NCI-H2081 (cell line): ENCODE results near the gene LMTK3.
"Not testable (repeated sequence)": the region's sequence is repeated elsewhere in the genome, so short reads cannot be mapped to it uniquely, and the experiment has no call there.

Experiments
- DNase-seq, 2 experiments: peaks; one replicate each; lab custom pipeline; 2025; lab: John Stamatoyannopoulos, UW

The LMTK3 gene

GRCh38 chr19:48538057-48538456 lies 26.4 kb upstream of the LMTK3 start:
- DNase-seq: not testable (repeated sequence)

DNA sequence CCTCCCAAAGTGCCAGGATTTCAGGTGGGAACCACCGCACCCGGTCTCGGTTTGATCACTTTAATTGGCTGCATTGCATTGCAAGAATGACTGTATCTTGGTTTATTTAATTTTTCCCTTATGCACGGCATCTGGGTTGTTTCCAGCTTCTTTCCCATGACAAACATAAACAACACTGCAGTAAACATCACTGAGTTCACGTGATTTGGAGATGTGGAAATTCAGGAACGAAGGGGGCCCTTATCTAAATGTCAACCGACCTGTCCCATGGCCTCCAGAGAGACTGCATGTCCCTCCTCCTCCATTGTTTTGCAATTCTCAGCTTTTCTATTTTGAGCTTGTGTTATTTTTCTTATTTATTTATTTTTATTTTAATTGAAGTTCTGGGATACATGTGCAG lies 25.9 kb upstream of the LMTK3 start:
- DNase-seq: no peak

- no peak for DNase-seq
These were observed 22.1 kb upstream of the LMTK3 start for GRCh38 chr19:48533770-48534169.

- no peak for DNase-seq
These were observed 19.1 kb upstream of the LMTK3 start for GRCh38 chr19:48530770-48531169.

GRCh38 chr19:48530066-48530720 lies 18.6 kb upstream of the LMTK3 start:
- no peak for DNase-seq

GRCh38 chr19:48529156-48529555 lies 17.5 kb upstream of the LMTK3 start:
- DNase-seq: no peak

GRCh38 chr19:48524732-48525131 lies 13.1 kb upstream of the LMTK3 start:
- DNase-seq: no peak

- no peak for DNase-seq
These were observed 12.6 kb upstream of the LMTK3 start for GRCh38 chr19:48524221-48524620.

- DNase-seq: no peak
These were observed 8.5 kb upstream of the LMTK3 start for GRCh38 chr19:48520134-48520533.

DNA sequence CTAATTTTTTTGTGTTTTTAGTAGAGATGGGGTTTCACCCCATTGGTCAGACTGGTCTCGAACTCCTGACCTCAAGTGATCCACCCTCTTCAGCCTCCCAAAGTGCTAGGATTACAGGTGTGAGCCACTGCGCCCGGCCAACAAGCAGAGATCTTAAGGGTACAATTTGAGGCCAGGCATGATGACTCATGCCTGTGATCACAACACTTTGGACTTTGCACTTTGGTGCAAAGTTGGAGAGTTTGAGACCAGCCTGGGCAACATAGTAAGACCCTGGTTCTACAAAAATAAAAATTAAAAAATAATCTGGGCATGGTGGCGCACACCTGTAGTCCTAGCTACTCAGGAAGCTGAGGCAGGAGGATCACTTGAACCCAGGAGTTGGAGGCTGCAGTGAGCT lies 7.8 kb upstream of the LMTK3 start:
- DNase-seq: not testable (repeated sequence)

- DNase-seq: no peak
These were observed 6.6 kb upstream of the LMTK3 start for GRCh38 chr19:48518207-48518606.

DNA sequence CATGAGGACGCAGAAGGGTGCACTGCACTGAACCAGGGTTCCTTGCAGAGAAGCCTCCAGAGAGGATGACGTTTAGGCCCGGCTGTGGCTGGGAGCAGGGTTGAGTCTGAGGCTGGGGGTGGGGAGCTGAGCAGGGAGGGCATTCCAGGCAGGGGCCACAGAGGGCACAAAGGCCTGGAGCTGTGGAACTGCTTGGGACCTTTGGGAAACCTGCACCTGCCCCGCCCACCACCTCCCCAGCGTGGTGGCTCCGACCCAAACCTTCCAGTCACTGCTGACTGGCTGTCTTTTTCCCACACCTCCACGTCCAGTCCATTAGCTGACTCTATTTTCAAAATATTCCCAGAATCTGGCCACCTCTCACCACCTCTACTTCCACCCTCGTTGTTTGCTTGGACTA lies 4.9 kb upstream of the LMTK3 start:
- DNase-seq: no peak

DNA sequence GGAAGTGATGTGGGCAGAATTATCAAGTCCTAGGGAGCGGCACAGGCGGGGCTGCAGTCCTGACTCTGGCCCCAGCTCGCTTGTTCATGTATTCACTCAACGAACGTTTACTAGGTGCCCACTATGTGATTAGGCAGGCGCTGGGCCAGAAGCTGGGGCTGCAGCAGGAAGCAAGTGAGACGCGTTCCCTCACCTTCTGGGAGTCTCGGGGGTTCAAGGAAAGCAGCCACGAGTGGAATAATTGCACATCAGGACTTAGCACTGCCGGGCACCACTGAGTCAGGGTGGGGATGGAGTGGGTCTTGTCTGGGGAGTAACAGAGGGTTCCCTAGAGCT lies 2.5 kb upstream of the LMTK3 start:
- DNase-seq: no peak

DNA sequence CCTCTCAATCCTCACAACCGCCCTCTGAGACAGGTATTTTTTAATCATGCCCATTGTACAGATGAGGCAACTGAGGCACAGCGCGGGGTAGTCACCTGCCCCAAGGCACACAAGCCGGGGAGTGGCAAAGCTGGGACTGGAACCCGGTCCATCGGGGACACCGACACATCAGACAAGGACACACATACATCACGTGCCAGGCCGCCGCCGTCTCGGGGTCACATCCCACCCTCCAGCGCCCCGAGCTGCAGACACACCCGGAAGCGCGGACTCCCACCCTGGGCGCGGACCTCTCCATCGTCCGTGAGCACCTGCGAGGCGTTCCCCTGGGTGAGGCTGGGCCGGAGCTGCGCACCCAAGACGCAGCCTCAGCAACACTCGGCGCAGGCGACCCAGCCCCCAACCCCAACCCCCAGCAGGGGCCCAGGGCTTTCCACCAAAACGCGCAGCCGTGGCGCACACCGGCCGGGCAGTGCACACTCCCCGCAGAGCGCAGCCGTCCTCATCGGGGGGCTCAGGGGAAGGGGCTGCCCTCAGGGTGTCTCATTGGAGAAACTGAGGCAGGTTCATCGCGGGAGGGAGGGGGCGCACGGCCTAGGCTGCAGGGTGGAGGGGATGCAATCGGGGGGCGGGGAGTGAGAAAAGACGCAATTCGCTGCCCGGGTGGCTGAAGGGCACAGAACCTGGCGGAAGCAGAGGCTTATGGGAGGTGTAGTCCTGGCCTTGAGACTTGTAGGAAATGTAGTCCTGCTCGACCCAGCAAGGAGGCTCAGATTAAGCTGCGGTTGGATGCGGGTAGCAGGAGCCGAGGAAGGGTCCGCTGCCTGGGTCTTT lies 1.9 kb upstream of the LMTK3 start:
- peak; percentile 60 to 85 for DNase-seq

DNA sequence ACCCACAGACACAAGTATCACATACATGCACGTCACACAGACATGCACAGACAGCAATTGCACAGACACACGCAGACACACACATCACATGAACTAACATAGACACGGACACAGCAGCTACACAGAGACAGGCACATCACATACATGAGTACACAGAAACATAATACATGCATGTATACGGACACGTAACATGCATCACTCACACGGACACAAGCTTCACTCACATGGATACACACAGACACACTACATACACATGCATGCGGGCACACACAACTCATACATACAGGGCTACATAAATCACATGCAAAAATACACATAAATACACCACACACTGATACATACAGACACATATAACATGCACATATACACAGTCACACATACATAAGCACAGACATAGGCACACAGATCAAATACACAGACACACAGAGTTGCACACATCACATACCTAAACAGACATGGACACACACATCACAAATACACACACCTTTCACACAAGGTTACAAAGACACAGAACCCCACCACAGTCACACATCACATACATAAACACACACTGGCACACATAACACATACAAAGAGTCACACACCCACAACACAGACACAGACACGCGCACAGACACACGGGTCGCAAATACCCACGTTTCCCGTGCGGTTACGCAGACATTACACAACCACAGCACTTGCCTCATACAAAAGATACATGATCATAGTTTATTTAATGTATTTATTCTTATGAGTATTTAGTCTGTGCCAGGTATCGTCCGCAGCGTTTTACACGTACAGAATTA lies 1.1 kb upstream of the LMTK3 start:
- no peak for DNase-seq

DNA sequence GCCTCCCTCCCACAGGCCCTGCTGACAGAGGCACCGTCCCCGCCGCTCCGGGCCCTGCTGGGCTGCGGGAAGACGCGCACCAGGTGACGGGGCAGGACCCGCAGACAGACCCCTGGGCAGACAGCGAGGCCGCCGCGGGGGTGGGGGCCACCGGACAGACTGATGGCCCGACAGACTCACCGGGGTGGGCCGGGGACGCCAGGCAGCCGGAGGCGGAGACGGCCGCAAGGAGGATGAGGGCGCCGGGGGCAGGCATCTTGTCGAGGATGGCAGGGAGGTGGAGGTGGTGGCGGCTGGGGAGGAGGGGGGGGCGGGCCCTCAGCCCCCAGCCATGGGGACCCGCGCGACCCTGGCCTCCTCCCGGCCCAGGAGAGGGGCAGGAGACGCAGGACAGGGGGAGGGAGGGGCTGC lies 309 bp downstream of the LMTK3 start:
- DNase-seq: no peak

DNA sequence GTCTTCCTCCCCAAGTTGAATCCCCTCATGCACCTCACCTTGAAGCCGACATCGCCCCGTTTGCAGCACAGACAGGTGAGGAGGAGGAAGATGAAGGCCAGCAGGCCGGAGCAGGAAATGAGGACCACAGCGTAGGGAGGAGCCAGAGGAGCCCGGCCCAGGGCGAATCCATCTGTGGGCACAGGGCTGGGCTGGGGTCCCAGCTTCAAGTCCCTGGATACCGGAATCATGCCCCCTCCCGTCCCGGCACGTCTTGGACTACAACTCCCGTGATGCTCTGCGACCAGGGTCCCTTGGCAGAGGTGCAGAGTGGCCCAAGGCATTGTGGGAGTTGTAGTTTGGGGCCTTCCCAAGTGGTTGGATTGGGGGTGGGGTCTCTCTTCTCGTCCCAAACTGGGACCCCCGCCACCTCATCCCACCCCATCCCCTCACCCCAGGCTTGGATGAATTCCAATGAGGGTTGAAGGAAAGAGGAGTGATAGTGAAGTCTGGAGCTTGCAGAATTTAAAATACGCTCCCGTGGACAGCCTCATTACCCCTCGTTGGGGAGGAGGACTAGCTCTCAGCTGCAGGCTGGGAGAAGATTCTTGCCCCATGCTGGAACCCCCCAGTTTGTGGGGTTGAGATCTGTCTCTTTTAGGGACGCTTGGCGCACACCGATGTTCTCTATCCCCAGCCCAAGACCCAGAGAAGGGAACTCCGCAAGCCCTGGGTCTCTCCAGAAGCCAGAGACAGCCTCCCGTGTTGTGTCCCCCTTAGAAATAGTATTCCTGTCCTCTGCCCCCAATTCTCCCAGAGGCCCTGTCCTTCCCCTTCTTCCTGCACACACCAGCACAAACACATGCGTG lies 990 bp downstream of the LMTK3 start:
- DNase-seq: peak; percentile 53 to 64

- DNase-seq: no peak
These were observed 2.0 kb downstream of the LMTK3 start for GRCh38 chr19:48509467-48510194.

GRCh38 chr19:48508729-48509411 lies 2.8 kb downstream of the LMTK3 start:
- DNase-seq: no peak

GRCh38 chr19:48507911-48508439 lies 3.7 kb downstream of the LMTK3 start:
- no peak for DNase-seq
